HEK293T (cell line): Measurements from ENCODE around the gene TTC21A.

Experiments used
- ARNT ChIP-seq: fragments of 450-650 bp; IDR thresholded peaks from 2 replicates; pipeline ENCODE4 v1.6.1; 2017; ENCODE audit warnings: mild to moderate bottlenecking
- BHLHE40 ChIP-seq: fragments of 450-650 bp; IDR thresholded peaks from 2 replicates; pipeline ENCODE4 v1.6.1; 2016; ENCODE audit warnings: mild to moderate bottlenecking, moderate library complexity, borderline replicate concordance
- NFRKB ChIP-seq: fragments of 450-650 bp; IDR thresholded peaks from 2 replicates; pipeline ENCODE4 v1.6.1; 2016; ENCODE audit warnings: mild to moderate bottlenecking, moderate library complexity
- SUZ12 ChIP-seq: fragments of 450-650 bp; IDR thresholded peaks from 2 replicates; pipeline ENCODE4 v1.6.1; 2016; ENCODE audit warnings: mild to moderate bottlenecking
- TARDBP ChIP-seq: fragments of 450-650 bp; IDR thresholded peaks from 2 replicates; pipeline ENCODE4 v1.6.1; 2016
- ZNF384 ChIP-seq: fragments of 450-650 bp; IDR thresholded peaks from 2 replicates; pipeline ENCODE4 v1.6.1; 2016

DNA sequence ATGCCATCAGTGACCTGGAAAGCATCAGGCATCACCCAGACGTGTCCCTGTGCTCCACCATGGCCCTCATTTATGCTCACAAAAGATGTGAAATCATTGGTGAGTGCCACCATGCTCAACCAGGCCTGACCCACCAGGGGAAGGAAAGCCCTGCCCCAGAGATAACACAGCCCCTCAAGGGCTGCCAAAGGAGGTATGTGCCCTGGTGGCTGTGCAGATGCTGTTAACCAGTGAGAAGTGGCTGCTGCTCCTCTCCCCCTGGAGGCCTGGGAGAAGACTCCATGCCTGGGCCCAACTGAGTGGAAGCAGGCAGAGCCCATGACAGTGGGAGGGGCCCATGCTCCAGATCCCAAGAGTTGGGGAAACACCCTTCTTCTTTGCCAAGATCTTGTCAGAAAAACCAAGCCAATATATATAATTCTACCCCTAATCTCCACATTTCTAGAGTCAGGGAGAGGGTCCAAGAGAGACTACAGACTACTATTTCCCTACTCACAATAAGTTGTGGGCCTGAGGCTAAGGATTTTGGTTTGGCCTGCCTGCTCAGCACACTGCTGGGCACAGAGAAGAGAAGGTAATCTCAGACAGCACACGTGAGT is 2.7 kb downstream of the TTC21A start:
- TF ChIP-seq BHLHE40 = no peak
- no peak for TF ChIP-seq NFRKB
- no peak for TF ChIP-seq ZNF384
- TF ChIP-seq ARNT = no peak
- TF ChIP-seq TARDBP = no peak
- TF ChIP-seq SUZ12 = no peak
